Cardiac fibroblast (primary cell): Measurements from ENCODE around the gene PEX5L.
A peak's percentile ranks its signal among the peaks of the same experiment; 100 is the strongest.

Source experiments
- DNase-seq, 2 donors: peaks; one replicate each; pipeline versions ENCODE4 v3.0.0 to v3.0.0-alpha.2; 2010; ENCODE audit warnings: low read depth in 2 of 2
- H3K4me3 ChIP-seq, 2 donors: replicated peaks in 1 of 2; 1 replicate in 1 of 2; 2 replicates in 1 of 2; pipeline ENCODE4 v1.5.1; 2011; ENCODE audit warnings: low read depth in 2 of 2, low read length in 2 of 2, mild to moderate bottlenecking in 2 of 2, moderate library complexity in 1 of 2
- CTCF ChIP-seq: IDR thresholded peaks from one replicate; pipeline ENCODE4 v1.5.1; 2011; ENCODE audit warnings: low read depth, mild to moderate bottlenecking, low read length, inconsistent platforms

Gene PEX5L

DNA sequence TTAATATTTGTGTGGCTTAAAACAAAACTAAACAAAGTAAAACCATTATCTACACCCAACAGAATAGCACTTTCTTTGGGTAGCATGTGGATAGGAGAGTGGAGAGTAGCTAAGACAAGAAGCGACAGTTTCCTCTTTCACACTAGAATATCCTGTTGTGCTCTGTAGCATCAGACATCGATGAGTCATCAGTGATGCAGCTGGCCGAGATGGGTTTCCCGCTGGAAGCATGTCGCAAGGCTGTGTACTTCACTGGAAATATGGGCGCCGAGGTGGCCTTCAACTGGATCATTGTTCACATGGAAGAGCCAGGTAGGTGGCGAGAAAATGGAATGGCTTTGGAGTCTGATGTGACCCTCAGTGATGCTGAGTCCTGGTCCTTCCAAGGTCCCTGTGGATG lies 275.8 kb downstream of the PEX5L start:
- no peak for TF ChIP-seq CTCF
- peak; percentile 67 to 88 for DNase-seq
- no peak overlapping the region for H3K4me3 ChIP-seq

GRCh38 chr3:179750720-179751328 lies 285.9 kb downstream of the PEX5L start:
- TF ChIP-seq CTCF, result peak; percentile 82
- no peak overlapping the region for H3K4me3 ChIP-seq
- peak; percentile 37 to 48 for DNase-seq

GRCh38 chr3:179745716-179746115 lies 291.0 kb downstream of the PEX5L start:
- DNase-seq, result no peak

DNA sequence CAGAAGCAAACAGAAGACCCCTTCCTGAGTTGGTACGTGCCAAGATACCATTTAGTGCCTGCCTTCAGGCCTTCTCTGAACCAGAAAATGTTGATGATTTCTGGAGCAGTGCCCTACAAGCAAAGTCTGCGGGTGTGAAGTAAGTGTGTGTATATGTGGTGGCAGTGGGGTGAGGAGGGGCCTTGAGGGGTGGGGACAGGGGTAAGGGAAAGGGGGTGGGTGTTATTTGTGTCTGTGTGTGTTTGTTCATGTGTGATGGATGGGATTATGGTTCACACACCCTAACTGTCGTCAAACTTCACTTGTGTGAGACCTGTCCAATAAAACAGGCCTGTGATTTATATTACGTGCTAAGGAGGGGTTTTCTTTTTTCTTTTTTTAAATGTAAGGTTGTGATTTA lies 291.7 kb downstream of the PEX5L start:
- DNase-seq, result no peak
- TF ChIP-seq CTCF, result no peak
- no peak overlapping the region for H3K4me3 ChIP-seq

More at GRCh38 chr3:179745716-179746115, 291.0 kb downstream of the PEX5L start:
- no peak overlapping the region for H3K4me3 ChIP-seq
- TF ChIP-seq CTCF, result no peak
